ENCODE measurements around the gene TLL2. TPM values are rescaled to one million over a fixed set of nuclear protein-coding genes. Genes with fewer than 3 reads are reported as not detected.

The TLL2 gene
- polyA plus RNA-seq, 3 donors = 0.09 to 0.32 TPM; not detected in 1

DNA sequence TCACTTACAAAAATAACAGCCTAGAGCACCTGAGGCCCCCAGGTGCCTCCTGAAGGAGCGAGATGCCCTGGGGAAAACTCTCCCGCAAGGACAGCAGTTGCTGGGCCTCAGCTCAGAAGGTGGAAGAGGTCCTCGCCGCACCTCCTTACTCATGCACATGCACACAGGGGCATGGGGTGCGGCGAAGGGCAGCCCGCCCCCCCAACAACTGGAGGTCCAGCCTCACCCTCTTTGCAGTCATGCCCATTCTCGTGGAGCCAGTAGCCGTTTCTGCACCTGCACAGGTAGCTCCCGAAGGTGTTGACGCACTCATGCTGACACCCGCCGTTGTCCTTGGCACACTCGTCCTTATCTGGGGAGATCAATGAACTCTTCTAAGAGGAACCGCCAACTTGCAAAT, 135.0 kb downstream of the TLL2 start:
- no peak overlapping the region for H3K27ac ChIP-seq (ENCODE audit: low read depth, low read length)
- 67 to 93% (median 87%) methylated on average over 14 to 15 of the region's 15 CpGs for WGBS, 3 donors

DNA sequence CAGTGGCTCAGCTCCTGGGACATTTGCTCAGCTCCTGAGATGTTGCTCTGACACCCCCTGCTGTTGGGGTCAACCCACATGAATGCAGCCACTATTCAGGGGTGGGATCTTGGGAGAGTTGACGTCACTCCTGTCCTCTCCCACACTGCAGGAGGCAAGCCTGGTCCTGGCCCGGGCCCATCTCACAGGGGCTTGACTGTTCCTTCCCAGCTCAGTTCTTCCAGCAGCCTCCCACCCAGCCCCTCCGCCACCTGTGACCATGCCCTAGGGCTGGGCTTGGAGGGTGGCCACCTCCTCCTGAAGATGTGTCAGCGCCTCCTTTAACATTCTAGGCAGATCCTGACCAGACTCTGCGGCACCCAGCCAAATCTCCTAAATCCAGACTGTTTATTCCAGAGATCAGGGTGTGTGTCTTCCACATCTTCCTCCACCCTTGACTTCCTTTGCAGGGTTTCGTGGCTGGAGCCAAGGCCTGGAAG, 135.9 kb downstream of the TLL2 start:
- no peak overlapping the region for H3K27ac ChIP-seq (ENCODE audit: low read depth, low read length)
- WGBS, 3 donors = 43 to 73% (median 44%) methylated on average over 6 of the region's 6 CpGs

DNA sequence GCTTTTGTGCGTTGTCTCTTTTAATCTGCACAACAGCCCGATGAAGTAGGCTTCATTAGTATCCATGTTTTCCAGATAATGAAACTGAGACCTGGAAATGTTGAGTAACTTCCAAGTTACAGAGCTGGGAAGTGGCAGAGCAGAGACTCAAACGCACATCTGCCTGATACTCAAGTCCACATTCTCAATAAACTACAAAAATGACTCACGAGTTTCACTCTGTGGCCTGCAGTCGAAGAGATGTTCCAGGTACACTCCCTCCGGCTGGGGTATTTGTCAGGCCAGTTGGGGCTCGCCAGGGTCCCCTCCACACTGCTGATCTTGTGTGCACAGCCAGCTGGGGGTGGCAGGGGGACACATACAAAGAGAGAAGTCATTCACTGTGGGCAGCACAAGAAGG, 137.2 kb downstream of the TLL2 start:
- H3K27ac ChIP-seq (ENCODE audit: low read depth, low read length) = no peak overlapping the region
- 76 to 82% (median 79%) methylated on average over 7 of the region's 7 CpGs for WGBS, 3 donors

DNA sequence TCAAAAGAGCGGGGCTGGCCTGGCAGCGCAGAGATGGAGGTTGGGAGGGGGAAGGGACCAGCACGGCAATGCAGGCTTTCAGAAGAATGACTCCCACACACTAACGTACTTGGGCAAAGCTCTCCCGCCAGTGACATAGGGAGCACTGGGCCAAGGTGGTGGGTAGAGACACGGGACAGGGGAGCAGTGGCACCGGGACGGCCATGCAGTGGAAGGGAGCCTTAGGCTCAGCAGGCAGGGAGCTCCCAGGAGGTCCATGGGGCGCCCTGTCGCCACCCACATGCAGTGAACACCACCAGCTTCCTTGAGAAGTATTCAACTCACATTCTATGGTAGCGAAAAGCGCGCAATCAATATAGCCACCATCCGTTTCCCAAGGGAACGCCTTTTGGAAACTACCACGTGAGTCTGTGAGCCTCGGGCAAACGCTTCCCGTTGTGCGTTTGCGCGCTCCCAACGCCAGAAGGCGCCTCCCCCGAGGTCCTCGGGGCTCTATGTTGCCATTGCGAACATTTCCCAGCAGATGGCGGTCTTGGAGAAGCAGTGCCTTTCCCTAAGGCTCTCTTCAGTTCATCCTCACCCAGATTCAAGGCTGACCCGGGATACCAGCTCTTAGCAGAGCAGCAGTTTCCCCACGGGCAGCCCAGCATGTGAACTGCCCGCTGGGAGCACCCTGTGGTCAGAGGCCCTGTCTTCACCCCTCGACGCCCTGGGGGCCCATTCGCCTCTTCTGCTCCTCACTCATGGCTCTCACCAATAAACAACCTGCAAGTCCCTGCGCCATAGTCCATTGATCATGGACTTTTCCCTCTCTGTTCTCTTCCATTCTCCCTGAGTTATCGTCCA, 138.5 kb downstream of the TLL2 start:
- 6 to 7% (median 7%) methylated on average over 33 to 36 of the region's 36 CpGs for WGBS, 3 donors
- no peak overlapping the region for H3K27ac ChIP-seq (ENCODE audit: low read depth, low read length)

DNA sequence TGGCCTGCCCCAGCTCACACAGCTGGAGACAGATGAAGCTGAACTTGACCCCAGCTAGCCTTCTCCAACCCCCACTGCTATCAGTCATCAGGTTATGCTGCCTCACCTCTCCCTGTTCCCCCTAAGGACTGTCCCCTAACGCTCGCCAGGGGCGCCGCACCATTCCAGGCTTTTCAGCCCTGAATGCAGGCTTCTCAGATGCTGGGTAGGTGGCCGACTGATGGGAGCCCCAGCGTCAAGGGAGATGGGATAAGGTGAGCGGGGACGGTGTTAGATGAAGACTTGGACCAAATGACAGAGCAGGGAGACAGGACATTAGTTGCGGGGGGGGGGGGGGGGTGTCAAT, 139.1 kb downstream of the TLL2 start:
- 14 to 24% (median 16%) methylated on average over 9 of the region's 9 CpGs for WGBS, 3 donors
- no peak overlapping the region for H3K27ac ChIP-seq (ENCODE audit: low read depth, low read length)

DNA sequence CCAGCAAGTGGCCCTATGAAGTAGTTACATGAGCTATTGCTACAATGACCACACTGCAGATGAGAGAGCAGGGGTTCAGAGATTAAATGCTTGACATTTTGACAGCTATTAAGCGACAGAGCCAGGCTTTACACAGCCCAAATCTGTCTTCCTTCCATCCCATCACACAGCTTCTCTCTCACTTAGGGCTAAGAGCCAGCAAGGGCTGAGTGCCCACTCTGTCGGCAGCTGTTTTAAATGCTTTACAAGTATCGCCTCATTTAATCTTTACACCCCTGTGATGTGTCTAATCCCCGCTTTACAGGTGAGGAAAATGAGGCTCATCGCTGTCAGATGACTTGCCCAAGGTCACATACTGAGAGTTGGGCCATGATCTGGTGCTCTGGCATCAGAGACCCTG, 139.7 kb downstream of the TLL2 start:
- no peak overlapping the region for H3K27ac ChIP-seq (ENCODE audit: low read depth, low read length)
- WGBS, 3 donors = 85 to 96% (median 90%) methylated on average over 5 of the region's 5 CpGs

DNA sequence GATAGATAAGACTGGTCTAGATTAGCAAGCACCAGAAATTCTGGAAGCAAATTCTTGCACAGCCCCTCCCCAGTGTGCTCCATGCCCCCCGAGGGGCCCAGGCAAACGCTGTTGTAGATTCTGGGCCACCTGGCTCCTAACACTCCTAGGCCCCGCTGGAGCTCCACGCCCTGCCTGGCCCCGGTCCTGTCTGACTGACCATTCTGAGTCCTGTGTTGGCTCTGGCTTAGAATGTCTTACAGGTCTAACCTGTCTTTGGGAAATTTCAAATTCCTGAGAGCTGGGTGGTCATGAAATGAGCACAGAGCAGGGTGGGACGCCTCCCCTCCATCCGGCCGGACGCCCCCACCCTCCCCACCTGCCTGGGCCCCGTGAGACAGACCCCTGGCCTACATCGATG, 142.4 kb downstream of the TLL2 start:
- 83 to 93% (median 84%) methylated on average over 10 to 11 of the region's 11 CpGs for WGBS, 3 donors
- no peak overlapping the region for H3K27ac ChIP-seq (ENCODE audit: low read depth, low read length)

DNA sequence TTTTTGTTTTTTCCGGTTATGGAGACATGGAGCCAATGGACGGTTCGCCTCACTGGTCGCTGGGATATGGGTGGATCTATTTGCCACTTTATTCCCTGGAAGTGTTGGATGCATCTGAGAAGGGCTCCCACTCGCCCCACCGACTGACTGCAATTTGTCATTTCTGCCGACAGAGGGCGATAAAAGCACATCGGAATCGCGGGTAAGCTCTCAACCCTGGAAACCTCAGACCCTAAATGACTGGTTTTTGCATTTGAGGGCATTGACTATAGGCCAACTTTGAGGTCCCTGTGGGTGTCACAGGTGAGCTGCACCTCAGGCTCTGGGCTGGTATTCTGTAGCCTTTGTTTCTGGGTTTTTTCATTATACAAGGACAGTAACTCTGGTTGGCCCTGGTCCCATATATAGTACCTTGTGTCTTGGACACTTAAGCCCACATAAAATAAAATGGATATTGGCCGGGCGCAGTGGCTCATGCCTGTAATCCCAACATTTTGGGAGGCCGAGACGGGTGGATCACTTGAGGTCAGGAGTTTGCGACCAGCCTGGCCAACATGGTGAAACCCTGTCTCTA, 143.1 kb downstream of the TLL2 start:
- WGBS, 3 donors = 31 to 34% (median 33%) methylated on average over 16 of the region's 16 CpGs

DNA sequence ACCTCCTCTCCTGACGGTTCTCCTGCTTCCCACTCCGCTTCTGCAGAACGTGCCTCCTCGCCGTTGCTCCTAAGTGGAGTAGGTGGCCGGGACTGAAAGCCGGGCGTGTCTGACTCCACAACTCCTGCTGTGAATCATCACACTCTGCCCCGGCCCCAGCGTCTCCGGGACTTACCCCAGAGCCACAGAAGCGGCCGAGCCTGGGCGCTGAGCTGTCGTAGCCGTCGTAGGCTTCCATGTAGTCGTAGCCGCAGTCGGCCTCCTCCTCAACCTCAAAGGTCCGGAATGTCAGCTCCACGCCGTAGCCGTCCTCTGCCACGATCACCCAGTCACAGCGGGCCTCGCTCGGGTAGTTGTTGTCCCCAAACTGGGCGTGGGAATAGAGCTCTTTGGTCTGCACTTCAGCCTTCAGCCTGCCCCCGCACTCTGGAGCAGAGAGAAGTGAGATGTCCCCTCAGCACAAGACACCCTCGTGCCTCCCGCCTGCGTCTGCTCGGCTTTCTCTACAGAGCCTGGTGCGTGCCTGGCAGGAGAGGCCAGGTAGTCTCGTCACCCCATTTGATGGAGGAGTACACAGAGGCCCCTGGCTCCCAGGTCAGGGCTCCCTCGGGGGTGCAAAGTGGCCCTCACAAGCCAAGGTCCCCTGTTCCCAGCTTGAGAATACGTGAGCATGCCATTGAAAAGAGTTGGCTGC, 143.7 kb downstream of the TLL2 start:
- 82 to 87% (median 84%) methylated on average over 38 of the region's 38 CpGs for WGBS, 3 donors
- H3K27ac ChIP-seq (ENCODE audit: low read depth, low read length) = no peak overlapping the region

More for the DNA sequence above, 143.1 kb downstream of the TLL2 start:
- H3K27ac ChIP-seq (ENCODE audit: low read depth, low read length) = no peak overlapping the region

DNA sequence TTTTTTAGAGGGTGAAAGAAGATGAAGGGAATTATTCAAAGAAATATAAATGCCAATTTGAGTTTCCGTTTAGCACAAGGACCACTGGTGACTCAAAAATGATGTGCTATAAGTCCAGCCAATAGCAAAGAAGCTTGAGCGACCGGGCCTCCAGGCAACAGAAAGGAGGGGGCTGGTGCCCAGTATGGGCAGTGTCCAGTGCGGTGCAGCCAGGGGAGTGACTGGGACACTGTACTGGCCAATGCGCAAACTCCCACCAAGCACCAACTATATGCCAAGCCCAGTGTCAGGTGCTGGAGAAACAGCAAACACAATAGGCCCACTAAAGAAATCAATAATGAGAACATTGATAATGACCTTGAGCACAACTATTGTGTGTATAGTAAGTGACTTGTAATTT, 144.8 kb downstream of the TLL2 start:
- WGBS, 3 donors = 88 to 89% (median 88%) methylated on average over 5 of the region's 5 CpGs
- H3K27ac ChIP-seq (ENCODE audit: low read depth, low read length) = no peak overlapping the region

DNA sequence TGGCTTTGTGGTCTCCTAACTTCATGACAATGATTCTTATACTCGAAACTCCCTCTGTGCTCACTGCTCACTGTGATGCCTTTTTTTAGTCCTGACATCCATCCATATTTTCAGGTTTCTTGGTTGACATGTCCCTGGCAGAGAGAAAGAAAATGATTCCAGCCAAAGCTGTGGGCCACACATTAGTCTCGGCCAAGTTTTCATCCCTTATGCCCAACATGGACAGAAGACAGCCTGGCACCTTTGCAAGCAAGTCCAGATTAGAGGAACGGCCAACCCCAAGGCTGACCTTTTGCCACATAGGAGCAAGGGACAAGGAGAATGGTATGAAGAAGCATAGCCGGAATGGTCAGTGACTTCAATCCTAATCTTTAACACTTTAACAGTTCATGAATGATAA, 146.3 kb downstream of the TLL2 start:
- no peak overlapping the region for H3K27ac ChIP-seq (ENCODE audit: low read depth, low read length)
- WGBS, 3 donors = 75 to 86% (median 81%) methylated on average over 4 of the region's 4 CpGs

DNA sequence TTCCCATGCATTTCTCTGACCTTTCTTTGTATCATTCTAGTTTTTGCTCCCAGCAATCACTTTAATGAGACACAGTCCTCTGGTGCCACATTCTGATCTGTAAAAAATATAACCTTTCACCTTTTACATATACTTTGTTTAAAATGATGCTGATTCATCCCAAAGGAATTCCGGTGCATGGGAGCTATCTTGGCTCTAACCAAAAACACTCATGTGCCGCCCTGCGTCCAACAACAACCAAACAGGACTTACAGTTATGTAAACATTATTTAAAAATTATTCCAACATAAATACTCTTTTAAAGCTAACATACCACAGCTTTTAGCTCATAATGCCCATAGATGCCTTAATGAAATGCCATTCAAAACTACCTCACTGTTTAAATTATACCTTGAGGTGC, 147.2 kb downstream of the TLL2 start:
- no peak overlapping the region for H3K27ac ChIP-seq (ENCODE audit: low read depth, low read length)
- 57 to 86% (median 80%) methylated on average over 3 of the region's 3 CpGs for WGBS, 3 donors

DNA sequence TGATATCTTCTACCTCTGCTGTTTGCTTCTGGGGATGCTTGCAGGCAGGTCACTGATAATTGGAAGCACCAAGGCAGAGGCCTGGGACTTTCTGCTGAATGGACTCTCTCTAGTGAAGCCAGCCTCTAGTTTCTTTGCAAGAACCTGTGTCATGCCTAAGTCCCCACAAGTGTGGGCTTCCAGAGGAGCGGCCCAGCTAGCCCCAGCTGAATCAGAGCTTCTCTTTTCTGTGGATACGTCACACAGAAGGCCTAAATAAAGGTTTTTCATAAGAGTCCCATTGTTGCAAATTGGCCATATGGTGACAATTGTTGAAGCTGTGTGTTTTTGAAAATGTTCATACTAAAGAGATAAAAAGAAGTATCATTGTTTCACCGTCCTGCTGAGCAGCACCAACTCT, 148.2 kb downstream of the TLL2 start:
- no peak overlapping the region for H3K27ac ChIP-seq (ENCODE audit: low read depth, low read length)
- 85 to 92% (median 89%) methylated on average over 3 of the region's 3 CpGs for WGBS, 3 donors

DNA sequence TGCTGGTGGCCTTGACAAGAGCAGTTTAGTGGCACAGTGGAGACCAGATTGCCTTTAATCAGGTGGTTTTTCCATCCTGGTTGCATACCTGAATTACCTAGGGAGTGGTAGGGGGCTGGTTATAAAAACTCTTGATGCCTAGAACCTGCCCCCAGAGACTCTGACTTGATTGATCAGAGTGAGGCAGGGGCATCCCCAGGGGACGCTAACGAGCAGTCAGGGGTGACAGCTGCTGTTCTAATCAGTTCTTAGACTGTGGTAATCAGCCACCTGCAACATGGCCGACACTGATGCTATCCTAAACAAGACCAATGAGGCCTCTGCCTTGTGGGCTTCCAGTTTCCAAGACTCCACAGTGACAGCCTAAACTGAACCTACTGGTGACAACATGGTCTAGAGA, 153.0 kb downstream of the TLL2 start:
- no peak overlapping the region for H3K27ac ChIP-seq (ENCODE audit: low read depth, low read length)
- 70 to 74% (median 71%) methylated on average over 3 of the region's 3 CpGs for WGBS, 3 donors

DNA sequence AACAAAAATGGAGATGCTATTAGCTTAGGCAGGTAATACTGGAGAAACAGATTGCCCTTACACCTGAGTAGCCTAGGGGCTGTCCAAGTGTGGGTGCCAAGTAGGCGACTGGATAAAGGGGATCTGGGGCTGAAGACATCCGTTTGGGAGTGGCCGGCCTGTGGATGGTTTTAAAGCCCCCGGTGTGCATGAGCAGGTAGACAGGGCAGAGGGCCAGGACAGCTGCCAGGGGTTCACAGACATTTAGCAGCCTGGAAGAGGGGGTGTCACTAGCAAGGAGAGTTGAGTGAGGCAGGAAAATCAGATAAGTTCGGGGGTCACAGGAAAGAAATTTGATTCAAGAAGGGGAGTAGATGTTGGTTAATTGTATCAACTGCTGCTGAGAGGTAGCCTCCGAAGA, 153.4 kb downstream of the TLL2 start:
- WGBS, 3 donors = 92% methylated on average over 6 of the region's 6 CpGs
- H3K27ac ChIP-seq (ENCODE audit: low read depth, low read length) = no peak overlapping the region

DNA sequence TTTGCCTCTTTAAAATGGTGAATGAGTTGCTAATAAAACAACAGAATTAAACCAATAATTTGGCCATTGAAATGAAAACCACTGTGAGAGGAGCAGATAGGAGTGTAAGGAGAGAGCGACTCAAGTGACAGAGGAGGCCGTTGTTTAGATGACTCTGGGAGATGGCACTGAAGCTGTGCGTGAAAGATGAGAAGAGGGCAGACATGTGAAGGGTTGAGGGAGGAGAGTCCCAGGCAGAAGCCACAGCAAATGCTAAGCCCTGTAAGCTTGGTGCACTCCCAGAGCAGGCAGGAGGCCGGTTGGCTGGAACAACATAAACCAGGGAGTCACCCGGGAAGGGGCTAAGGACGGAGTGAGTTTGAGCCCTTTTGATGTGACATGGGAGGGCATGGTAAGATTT, 154.1 kb downstream of the TLL2 start:
- WGBS, 3 donors = 79 to 87% (median 81%) methylated on average over 6 of the region's 6 CpGs

DNA sequence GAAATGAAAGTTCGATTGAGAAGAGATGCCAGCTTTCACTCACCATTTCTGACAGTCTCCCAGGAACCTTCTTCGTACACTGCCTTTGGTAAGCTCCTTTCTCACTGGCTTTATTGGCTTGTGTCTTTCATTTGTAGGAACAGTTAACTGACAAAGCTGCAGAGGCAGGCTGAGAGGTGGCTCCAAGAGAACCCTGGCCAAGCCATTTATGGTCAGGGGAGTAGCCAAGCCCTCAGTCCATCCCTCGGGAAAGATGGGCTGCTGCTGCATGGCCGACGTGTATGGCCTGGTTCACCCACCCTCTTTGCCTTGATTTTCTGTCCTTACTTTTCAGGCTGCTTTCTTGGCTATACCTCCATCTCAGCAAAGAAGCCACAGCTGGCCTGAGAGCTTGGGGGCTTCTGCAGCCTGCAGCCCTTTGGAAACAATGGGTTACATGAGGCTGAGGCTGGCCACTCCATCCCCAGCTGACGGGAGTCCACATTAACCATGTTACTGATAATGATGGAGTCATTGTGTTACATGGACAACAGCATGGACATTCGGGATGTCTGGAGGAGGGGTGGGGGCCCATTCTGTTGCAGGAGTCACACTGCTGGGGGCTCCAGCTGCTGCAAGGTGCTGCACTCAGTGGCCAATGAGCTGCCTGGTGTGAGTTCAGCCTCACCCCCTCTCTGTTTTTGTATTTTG, 154.7 kb downstream of the TLL2 start, which contains the start of gene OPALIN:
OPALIN (minus strand) TSS at position 152 of the 690 bp plus-strand sequence; CDS start at position 46, 106 bp downstream.
- 74 to 75% (median 74%) methylated on average over 7 of the region's 7 CpGs for WGBS, 3 donors
- H3K27ac ChIP-seq (ENCODE audit: low read depth, low read length) = no peak within 1 kb of the TSS

More for the DNA sequence above, 154.1 kb downstream of the TLL2 start:
- H3K27ac ChIP-seq (ENCODE audit: low read depth, low read length) = no peak overlapping the region

DNA sequence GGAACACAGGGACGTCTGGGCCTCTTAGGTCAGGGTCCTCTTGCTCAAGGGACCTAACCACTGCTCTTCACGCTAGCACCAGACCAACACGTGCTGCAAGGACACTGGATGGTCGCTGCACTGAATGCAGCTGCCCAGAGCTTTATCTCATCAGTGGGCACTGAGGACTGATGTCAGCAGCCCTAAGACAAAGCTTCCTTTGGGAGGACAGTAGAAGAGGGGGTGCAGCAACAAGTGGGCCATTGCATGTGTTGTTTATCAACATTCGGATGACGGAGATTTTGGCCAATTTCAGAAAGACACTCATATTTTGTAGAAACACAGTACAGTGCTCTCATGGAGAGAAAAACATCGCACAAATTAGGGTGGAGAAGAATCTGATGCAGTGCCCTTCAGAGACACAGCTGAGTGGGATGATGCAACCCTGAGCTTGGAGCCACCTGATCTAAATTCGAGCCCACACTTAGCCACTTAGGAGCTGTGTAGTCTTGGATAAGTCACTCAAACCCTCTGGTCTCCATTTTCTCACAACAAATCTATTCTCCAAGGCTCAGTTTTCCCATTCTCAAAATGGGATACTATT, 156.6 kb downstream of the TLL2 start:
- H3K27ac ChIP-seq (ENCODE audit: low read depth, low read length) = no peak overlapping the region
- 75 to 85% (median 79%) methylated on average over 8 of the region's 8 CpGs for WGBS, 3 donors
